Psoas muscle (tissue), 7 donors: ENCODE measurements around the gene ADGRF4. TPM values are rescaled to one million over a fixed set of nuclear protein-coding genes. Genes with fewer than 3 reads are reported as not detected.

Source experiments
- polyA plus RNA-seq, 3 donors: library from polyadenylated mRNA; stranded (reverse); fragments of 200-250 nt; gene quantifications; one replicate each; pipeline ENCODE4 v1.2.3, GENCODE V29; 2013
- total RNA-seq, 4 donors: library from RNA; stranded (reverse); fragmentation: NEBNext Ultra II Directional in 2 of 4; extraction: Animal tissue kit (Norgen Biotek cat#: 25700) in 2 of 4; gene quantifications; one replicate each; pipeline versions ENCODE4 v1.2.1 to v1.2.4, GENCODE V29; 2021 to 2023
- donor health status: healthy with polysubstance abuse.
- donor health status: DM: no; HTN: no; CAD: no; lungs with moderate emphysema.
- donor health status: Bipolar disorder and iron deficiency.
- donor health status: healthy.
- donor health status: DM: no; HTN: no; CAD: no.
- donor health status: DM: no; HTN: no; CAD: no.
- donor health status: DM: yes; HTN: yes; CAD: no.

The ADGRF4 gene
- total and polyA plus RNA-seq, 7 donors = 0.03 to 0.18 TPM; not detected in 5

Other genes starting within 250 kb of the ADGRF4 start
- gene CD2AP, start 220.8 kb upstream of the ADGRF4 start, total RNA-seq = 10 to 100 TPM in 2 of 4 donors, 1 to 10 TPM in 2; 8.3 to 11.7 (median 9.9) TPM
- 1 to 10 TPM; 3.4 to 8.0 (median 3.8) TPM for gene CD2AP, start 220.8 kb upstream of the ADGRF4 start, polyA plus RNA-seq
- under 1 TPM in 2 of 4 donors, not detected in 2; 0.18 to 0.71 TPM for gene OPN5, start 83.5 kb downstream of the ADGRF4 start, total RNA-seq
- gene OPN5, start 83.5 kb downstream of the ADGRF4 start, polyA plus RNA-seq = under 1 TPM in 2 of 3 donors, not detected in 1; 0.07 to 0.09 TPM